Keratinocyte (primary cell): ENCODE data around the gene CMSS1. TPM values are rescaled to one million over a fixed set of nuclear protein-coding genes. Genes with fewer than 3 reads are reported as not detected.

ENCODE experiments used
- DNase-seq: peaks from one replicate; pipeline ENCODE4 v3.0.0-alpha.2; 2011; ENCODE audit warnings: low read depth, missing footprints, low spot score
- FAIRE-seq: peaks from 2 replicates; lab custom pipeline; 2011; peaks lifted over from hg19 to GRCh38; lab: Jason Lieb, UNC
- H2AFZ ChIP-seq: 2 replicates; pipeline ENCODE4 v1.6.0; 2012; ENCODE audit warnings: low read length, control low read depth, inconsistent platforms; ENCODE audit not compliant: control insufficient read depth
- H3K27ac ChIP-seq: 2 replicates; pipeline ENCODE4 v1.5.1; 2011; ENCODE audit warnings: low read length; ENCODE audit not compliant: control insufficient read depth, insufficient read depth
- H3K27me3 ChIP-seq: 3 replicates; pipeline ENCODE4 v1.6.0; 2011; ENCODE audit warnings: low read length; ENCODE audit not compliant: control insufficient read depth, insufficient read depth; ENCODE audit errors: extremely low read depth
- H3K36me3 ChIP-seq, 2 experiments: 2 replicates in 1 of 2; 3 replicates in 1 of 2; pipeline ENCODE4 v1.5.1; 2011; ENCODE audit warnings: low read length in 2 of 2, mild to moderate bottlenecking in 1 of 2; ENCODE audit not compliant: control insufficient read depth in 2 of 2, insufficient read depth in 2 of 2; ENCODE audit errors: extremely low read depth in 1 of 2
- H3K4me1 ChIP-seq: 3 replicates; pipeline ENCODE4 v1.5.1; 2011; ENCODE audit warnings: low read length; ENCODE audit not compliant: control insufficient read depth, insufficient read depth; ENCODE audit errors: extremely low read depth
- H3K4me2 ChIP-seq: 3 replicates; pipeline ENCODE4 v1.6.0; 2011; ENCODE audit warnings: low read depth, low read length; ENCODE audit not compliant: control insufficient read depth, insufficient read depth; ENCODE audit errors: extremely low read depth
- H3K4me3 ChIP-seq, 3 experiments: fragments of 200-600 bp in 1 of 3; sonication (generic) in 1 of 3; 2 replicates in 2 of 3; 3 replicates in 1 of 3; pipeline ENCODE4 v1.5.1; 2011 to 2016; ENCODE audit warnings: low read length in 3 of 3, mild to moderate bottlenecking in 3 of 3, control low read depth in 2 of 3, inconsistent platforms in 1 of 3, low read depth in 1 of 3, mixed read lengths in 1 of 3, mixed run types in 1 of 3, moderate library complexity in 1 of 3; ENCODE audit not compliant: control insufficient read depth in 2 of 3, insufficient read depth in 2 of 3; ENCODE audit errors: extremely low read depth in 1 of 3
- H3K79me2 ChIP-seq: 2 replicates; pipeline ENCODE4 v1.6.0; 2012; ENCODE audit warnings: low read length; ENCODE audit not compliant: control insufficient read depth, insufficient read depth
- H3K9ac ChIP-seq: 3 replicates; pipeline ENCODE4 v1.6.0; 2011; ENCODE audit warnings: low read length; ENCODE audit not compliant: control insufficient read depth, insufficient read depth; ENCODE audit errors: extremely low read depth
- H3K9me1 ChIP-seq: 3 replicates; pipeline ENCODE4 v1.6.0; 2011; ENCODE audit warnings: low read length; ENCODE audit not compliant: control insufficient read depth, insufficient read depth; ENCODE audit errors: extremely low read depth
- H3K9me3 ChIP-seq: 2 replicates; pipeline ENCODE4 v1.5.1; 2012; ENCODE audit warnings: low read depth, low read length; ENCODE audit not compliant: control insufficient read depth
- H4K20me1 ChIP-seq: 3 replicates; pipeline ENCODE4 v1.6.0; 2011; ENCODE audit warnings: low read length; ENCODE audit not compliant: control insufficient read depth, insufficient read depth; ENCODE audit errors: extremely low read depth
- EZH2 ChIP-seq: IDR thresholded peaks from one replicate; pipeline ENCODE4 v1.6.1; 2012; ENCODE audit warnings: inconsistent platforms, mild to moderate bottlenecking, low read length, moderate library complexity
- dilution Hi-C: fragments of 300-500 bp; cut with MboI; formaldehyde crosslinking; loops from one replicate; pipeline ENCODE4 v1.7.0; 2020; ENCODE audit warnings: low sequenced_read_pairs; ENCODE audit not compliant: extremely low pct_ligation_motif_present
- polyA plus RNA-seq, 5 experiments: library from polyadenylated mRNA; depleted of rRNA in 3 of 5; stranded (reverse) in 3 of 5; stranded (forward) in 1 of 5; unstranded in 1 of 5; fragments of >200 nt; gene quantifications; 1 replicate in 1 of 5; 2 replicates in 3 of 5; 3 replicates in 1 of 5; pipeline versions ENCODE4 v1.2.1 to v1.2.3, GENCODE V29; 2011 to 2012; ENCODE audit warnings: missing spikeins in 2 of 5, low read depth in 1 of 5, low replicate concordance in 1 of 5
- TF ChIP-seq, protein P1 (sequence below), 3 experiments: IDR thresholded peaks in 1 of 3; conservative IDR thresholded peaks in 1 of 3; optimal IDR thresholded peaks in 1 of 3; 2 replicates in 2 of 3; 3 replicates in 1 of 3; pipeline versions ENCODE3 to v1.5.1; 2011; ENCODE audit warnings: low read length in 3 of 3, mild to moderate bottlenecking in 3 of 3, moderate library complexity in 2 of 3, control low read depth in 1 of 3, inconsistent platforms in 1 of 3; ENCODE audit not compliant: insufficient read depth in 2 of 3; ENCODE audit errors: extremely low read depth in 1 of 3

The CMSS1 gene
- polyA plus RNA-seq, 1 donor (not counting 4 experiments of a cell fraction or from before 2014, with no cell fraction given) = 37.2 TPM

DNA sequence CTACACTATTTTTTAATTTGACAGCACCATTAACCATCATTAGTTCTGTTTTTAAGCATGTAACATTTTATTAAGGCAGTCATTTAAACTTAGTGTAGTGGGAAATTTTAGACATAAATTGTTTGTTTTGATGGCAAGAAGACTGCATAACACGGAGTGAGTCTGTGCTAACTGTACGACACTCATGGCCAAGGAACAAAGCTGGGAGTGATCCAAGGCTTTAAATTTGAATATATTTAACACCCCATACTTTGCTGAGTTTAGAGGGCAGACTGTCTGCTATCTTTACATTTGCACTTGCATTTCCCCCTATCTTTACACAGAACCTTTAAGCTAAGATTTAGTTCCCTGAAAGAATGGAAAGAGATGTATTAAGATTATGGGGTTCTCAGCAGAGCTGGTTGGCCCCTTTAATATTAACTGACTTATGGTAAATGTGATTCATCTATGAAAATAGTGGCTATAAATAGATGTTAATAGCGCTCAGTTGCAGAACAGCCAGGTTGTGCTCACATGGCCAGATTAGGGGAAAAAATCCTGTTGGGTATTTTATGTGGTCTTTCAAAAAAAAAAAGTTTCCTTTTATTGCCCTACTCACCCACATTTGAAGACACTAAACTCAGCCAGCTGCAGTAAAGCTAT lies 120.7 kb downstream of the CMSS1 start:
- H4K20me1 ChIP-seq = no peaks in the 10 kb centered on the region
- TF ChIP-seq, protein P1, sequence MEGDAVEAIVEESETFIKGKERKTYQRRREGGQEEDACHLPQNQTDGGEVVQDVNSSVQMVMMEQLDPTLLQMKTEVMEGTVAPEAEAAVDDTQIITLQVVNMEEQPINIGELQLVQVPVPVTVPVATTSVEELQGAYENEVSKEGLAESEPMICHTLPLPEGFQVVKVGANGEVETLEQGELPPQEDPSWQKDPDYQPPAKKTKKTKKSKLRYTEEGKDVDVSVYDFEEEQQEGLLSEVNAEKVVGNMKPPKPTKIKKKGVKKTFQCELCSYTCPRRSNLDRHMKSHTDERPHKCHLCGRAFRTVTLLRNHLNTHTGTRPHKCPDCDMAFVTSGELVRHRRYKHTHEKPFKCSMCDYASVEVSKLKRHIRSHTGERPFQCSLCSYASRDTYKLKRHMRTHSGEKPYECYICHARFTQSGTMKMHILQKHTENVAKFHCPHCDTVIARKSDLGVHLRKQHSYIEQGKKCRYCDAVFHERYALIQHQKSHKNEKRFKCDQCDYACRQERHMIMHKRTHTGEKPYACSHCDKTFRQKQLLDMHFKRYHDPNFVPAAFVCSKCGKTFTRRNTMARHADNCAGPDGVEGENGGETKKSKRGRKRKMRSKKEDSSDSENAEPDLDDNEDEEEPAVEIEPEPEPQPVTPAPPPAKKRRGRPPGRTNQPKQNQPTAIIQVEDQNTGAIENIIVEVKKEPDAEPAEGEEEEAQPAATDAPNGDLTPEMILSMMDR (optimal IDR thresholded peaks at IDR 0.05 in 1 of 3, IDR thresholded peaks at IDR 0.05 in 1 of 3, conservative IDR thresholded peaks at IDR 0.05 in 1 of 3; ENCODE audit: extremely low read depth in 1 of 3, insufficient read depth in 2 of 3, low read length in 3 of 3) = no peak
- TF ChIP-seq EZH2 = no peak
- H3K9me1 ChIP-seq = no peaks in the 10 kb centered on the region
- FAIRE-seq (no peak), DNase-seq (no peak)
- H3K4me1 ChIP-seq = peaks cover 15% of the 10 kb centered on the region
- H3K4me3 ChIP-seq = no peak overlapping the region
- dilution Hi-C loops = no loop called here
- no peaks in the 10 kb centered on the region for H3K79me2 ChIP-seq
- H3K27ac ChIP-seq = no peak overlapping the region
- no peak overlapping the region for H3K9ac ChIP-seq
- H3K36me3 ChIP-seq = no peaks in the 10 kb centered on the region
- no peaks in the 10 kb centered on the region for H3K27me3 ChIP-seq
- H2AFZ ChIP-seq = no peak overlapping the region
- no peaks in the 10 kb centered on the region for H3K9me3 ChIP-seq
- H3K4me2 ChIP-seq = no peak overlapping the region

DNA sequence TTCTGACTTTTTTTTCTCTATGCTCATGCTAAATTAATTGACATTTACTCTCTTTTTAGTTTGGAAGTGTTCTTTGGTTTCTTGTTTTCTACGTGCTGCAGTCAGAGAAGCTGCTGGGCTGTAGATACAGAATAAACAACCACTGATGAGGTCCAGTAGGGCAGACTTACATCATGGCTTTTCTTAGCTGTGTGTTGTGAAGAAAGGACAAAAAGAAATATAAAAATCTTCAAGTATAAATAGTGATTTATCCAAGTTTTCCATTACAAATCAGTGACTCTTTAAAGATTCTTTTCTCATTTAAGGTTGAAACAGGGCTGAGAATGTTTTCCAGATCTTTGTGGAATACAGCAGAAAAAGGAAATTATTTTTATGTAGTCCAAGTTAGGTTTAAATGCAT lies 122.2 kb downstream of the CMSS1 start:
- no peak overlapping the region for H3K27ac ChIP-seq
- no peak overlapping the region for H3K4me3 ChIP-seq
- peaks cover 17% of the 10 kb centered on the region for H3K4me1 ChIP-seq

More for the DNA sequence above, 122.2 kb downstream of the CMSS1 start:
- DNase-seq = no peak
- Histone ChIP-seq H3K4me2 (no peak overlapping the region), H2AFZ (no peak overlapping the region), H3K36me3 (no peaks in the 10 kb centered on the region), H3K79me2 (no peaks in the 10 kb centered on the region), H3K27me3 (no peaks in the 10 kb centered on the region), H3K9me1 (no peaks in the 10 kb centered on the region), H4K20me1 (no peaks in the 10 kb centered on the region), H3K9me3 (no peaks in the 10 kb centered on the region), H3K9ac (no peak overlapping the region)
- no peak for TF ChIP-seq EZH2
- TF ChIP-seq, protein P1 (optimal IDR thresholded peaks at IDR 0.05 in 1 of 3, IDR thresholded peaks at IDR 0.05 in 1 of 3, conservative IDR thresholded peaks at IDR 0.05 in 1 of 3; ENCODE audit: extremely low read depth in 1 of 3, insufficient read depth in 2 of 3, low read length in 3 of 3) = no peak
- dilution Hi-C loops = no loop called here
- no peak for FAIRE-seq
